Naive B cell (primary cell): Measurements from ENCODE around the gene ADIPOR2. TPM values are rescaled to one million over a fixed set of nuclear protein-coding genes. Genes with fewer than 3 reads are reported as not detected.
A peak's percentile ranks its signal among the peaks of the same experiment; 100 is the strongest.

Source experiments
- ATAC-seq, 2 donors: fragments of 150-1000 bp; cut with Tn5 transposase; 2 replicates each; pipeline ENCODE4 v1.10.0; 2021; ENCODE audit warnings: low read depth in 2 of 2, mild to moderate bottlenecking in 2 of 2, moderate library complexity in 2 of 2
- DNase-seq: peaks from one replicate; pipeline ENCODE4 v3.0.0; 2022
- H3K27ac Mint-ChIP-seq, 6 donors: one replicate each; pipeline ENCODE4 v1.8.0; 2020 to 2022; ENCODE audit warnings: mild to moderate bottlenecking in 6 of 6, mixed read lengths in 6 of 6, moderate library complexity in 5 of 6, inconsistent platforms in 2 of 6
- H3K27me3 Mint-ChIP-seq, 3 donors: one replicate each; pipeline ENCODE4 v1.8.0; 2021 to 2022; ENCODE audit warnings: mixed read lengths in 3 of 3, mild to moderate bottlenecking in 1 of 3
- H3K36me3 Mint-ChIP-seq, 2 donors: one replicate each; pipeline ENCODE4 v1.8.0; 2020 to 2022; ENCODE audit warnings: mixed read lengths in 2 of 2, inconsistent platforms in 1 of 2, mild to moderate bottlenecking in 1 of 2
- H3K4me1 Mint-ChIP-seq, 3 donors: one replicate each; pipeline ENCODE4 v1.8.0; 2020 to 2022; ENCODE audit warnings: mixed read lengths in 3 of 3, inconsistent platforms in 1 of 3, mild to moderate bottlenecking in 1 of 3, moderate library complexity in 1 of 3
- H3K4me3 Mint-ChIP-seq, 8 donors: one replicate each; pipeline ENCODE4 v1.8.0; 2020 to 2022; ENCODE audit warnings: mild to moderate bottlenecking in 8 of 8, mixed read lengths in 8 of 8, moderate library complexity in 8 of 8, inconsistent platforms in 2 of 8
- H3K9me3 Mint-ChIP-seq, 7 donors: one replicate each; pipeline ENCODE4 v1.8.0; 2020 to 2022; ENCODE audit warnings: mixed read lengths in 7 of 7, mild to moderate bottlenecking in 5 of 7, inconsistent platforms in 2 of 7, moderate library complexity in 1 of 7
- polyA plus RNA-seq, 6 donors: library from polyadenylated mRNA; unstranded; fragments of 300-500 nt; fragmentation: Illumina TruSeq; gene quantifications; one replicate each; pipeline ENCODE4 v1.2.3, GENCODE V29; 2021; ENCODE audit warnings: low read depth in 6 of 6

Gene ADIPOR2
- polyA plus RNA-seq, 6 donors from 2014 or later, result 2.4 to 4.2 (median 3.7) TPM

DNA sequence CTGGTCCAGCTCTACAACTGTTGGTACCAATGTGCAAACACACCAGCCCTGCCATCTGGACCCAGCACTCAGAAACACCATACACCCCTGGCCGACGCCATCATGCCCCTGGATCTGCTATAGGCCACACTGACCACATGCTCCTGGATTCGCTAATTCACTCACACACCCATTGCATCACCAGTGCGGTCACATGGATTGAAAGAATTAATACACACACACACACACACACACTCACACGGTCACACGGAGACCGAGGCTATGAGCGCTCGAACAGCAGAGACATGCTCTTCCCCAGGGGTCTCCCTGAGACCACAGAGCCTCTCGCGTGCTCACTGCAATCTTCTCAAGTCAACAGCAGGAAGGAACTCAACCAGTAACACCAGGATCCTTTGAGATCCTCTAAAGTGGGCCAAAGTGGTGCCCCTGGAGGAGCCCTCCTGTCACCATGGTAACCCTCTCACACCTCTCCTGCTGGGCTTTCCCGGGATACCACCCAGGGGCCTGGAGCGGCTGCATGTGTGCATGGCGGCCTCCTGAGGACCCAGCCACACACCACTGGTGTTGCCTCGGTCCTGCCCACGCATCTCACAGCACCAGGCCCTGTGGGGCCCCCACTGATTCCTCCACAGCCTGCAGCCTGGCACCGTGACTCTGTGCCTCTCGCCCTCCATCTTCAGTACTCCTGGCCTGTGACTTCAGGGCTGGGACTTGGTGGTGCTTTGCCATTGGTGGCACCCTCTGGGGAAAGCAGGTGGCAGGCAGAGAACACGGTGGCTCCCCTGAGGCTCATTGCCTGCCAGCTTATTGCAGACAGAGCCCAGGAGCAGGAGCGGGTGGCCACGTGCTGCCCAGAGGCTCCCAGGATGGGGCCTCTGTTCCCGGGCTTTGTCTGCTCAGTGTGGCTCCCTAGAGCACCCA lies 144.6 kb downstream of the ADIPOR2 start:
- H3K36me3 Mint-ChIP-seq, result no peaks in the 10 kb centered on the region
- ATAC-seq (no peak), DNase-seq (no peak)
- H3K4me3 Mint-ChIP-seq, result no peak overlapping the region
- H3K9me3 Mint-ChIP-seq, result no peaks in the 10 kb centered on the region
- H3K27ac Mint-ChIP-seq, result peak overlapping the region in 2 of 6 donors; percentile 37 to 82
- H3K27me3 Mint-ChIP-seq, result peaks cover 22 to 35% (median 33%) of the 10 kb centered on the region in 3 donors
- H3K4me1 Mint-ChIP-seq, result peaks cover 0 to 8% (median 0%) of the 10 kb centered on the region in 3 donors

DNA sequence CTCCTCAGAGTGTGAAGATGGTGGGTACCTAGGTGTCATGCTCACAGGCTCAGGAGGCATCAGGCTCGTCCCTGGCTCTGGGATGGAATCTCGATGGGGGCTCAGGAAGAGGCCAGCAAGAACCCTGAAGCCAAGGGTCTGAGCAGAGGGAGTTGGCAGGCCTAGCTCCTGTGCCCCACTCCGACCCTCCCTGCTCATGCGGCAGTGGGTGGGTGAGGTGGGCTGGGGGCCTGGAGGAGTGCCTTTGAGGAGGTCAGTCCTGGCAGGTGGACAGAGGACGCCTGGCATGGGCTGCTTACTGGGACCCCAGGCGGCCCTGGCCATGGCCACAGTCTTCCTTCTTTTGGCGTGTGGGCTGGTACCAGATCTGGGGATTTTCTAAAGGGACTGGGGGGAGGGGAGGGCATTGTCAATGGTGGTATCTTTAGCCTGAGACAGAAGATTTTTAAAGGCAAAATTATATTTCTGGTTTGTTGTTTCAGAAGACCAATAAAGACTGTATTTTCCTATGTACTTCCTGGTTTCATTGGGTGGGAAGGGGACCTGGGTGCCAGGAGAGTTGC lies 145.5 kb downstream of the ADIPOR2 start:
- ATAC-seq (no peak), DNase-seq (no peak)

DNA sequence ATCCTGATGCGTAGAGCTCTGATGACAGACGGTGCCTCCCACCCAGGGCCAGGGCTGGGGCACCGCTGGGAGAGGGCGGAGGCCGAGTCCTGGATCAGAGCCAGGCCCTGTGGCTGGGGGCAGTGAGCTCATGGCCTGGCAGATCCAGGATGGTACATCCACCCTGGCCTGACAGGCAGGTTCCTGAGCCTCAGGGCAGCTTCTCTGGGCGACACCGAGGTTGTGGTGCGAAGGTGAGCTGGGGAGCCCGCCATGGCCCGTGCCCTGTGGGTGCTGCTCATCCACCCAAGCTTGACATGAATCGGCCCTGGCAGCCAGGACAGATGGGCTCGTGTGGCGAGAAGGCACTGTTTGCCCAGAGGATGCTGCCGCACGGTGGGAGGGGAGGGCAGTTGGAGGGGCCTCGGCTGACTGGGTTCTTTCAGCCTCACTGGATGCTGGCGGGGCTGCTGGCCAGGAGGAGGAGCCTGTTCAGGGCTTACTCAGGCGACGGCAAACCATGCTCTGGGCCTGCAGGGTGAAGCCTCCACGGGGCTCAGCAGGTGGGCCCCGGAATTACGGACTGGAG lies 146.1 kb downstream of the ADIPOR2 start:
- Mint-ChIP-seq H3K4me3 (no peak overlapping the region), H3K9me3 (no peaks in the 10 kb centered on the region), H3K4me1 (peaks cover 2 to 21% (median 3%) of the 10 kb centered on the region in 3 donors), H3K27me3 (peaks cover 11 to 22% (median 20%) of the 10 kb centered on the region in 3 donors), H3K27ac (no peak overlapping the region), H3K36me3 (no peaks in the 10 kb centered on the region)
- ATAC-seq, result no peak
- no peak for DNase-seq

More for the DNA sequence above, 145.5 kb downstream of the ADIPOR2 start:
- H3K9me3 Mint-ChIP-seq, result no peaks in the 10 kb centered on the region
- peaks cover 0 to 15% (median 0%) of the 10 kb centered on the region in 3 donors for H3K4me1 Mint-ChIP-seq
- no peak overlapping the region for H3K4me3 Mint-ChIP-seq
- H3K36me3 Mint-ChIP-seq, result no peaks in the 10 kb centered on the region
- H3K27ac Mint-ChIP-seq, result no peak overlapping the region
- peaks cover 14 to 28% (median 25%) of the 10 kb centered on the region in 3 donors for H3K27me3 Mint-ChIP-seq

DNA sequence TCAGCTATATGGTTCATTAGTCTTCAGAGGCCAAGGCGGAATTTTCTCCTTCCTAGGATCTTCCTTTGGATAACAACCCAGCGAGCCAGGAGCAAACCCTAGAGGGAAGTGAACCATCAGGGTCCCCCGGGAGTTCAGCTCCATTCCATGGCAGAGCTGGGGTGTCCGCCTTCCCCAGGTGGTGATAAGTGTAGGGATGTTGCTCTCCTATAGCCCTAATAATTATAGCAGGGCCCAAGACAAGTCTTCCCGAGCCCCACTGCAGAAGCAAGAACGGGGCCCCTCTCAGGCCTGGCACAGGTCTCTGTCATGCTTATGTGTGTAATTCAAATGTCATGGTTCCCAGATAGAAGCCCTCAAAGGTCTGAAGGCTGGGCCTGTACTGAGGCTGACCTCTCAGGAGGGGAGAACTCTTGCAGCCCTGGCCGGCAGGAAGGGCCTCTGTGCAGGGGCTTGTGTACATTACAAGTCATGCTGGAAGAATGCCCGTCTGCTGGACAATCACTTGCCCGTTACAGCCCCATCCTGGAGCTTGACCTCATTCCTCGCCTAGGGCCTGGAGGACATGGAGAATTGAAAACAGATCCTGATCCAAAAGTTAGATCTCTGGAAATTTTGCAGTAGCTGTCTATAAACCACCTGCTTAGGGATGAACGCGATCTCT lies 146.8 kb downstream of the ADIPOR2 start:
- Mint-ChIP-seq H3K4me3 (no peak overlapping the region), H3K36me3 (no peaks in the 10 kb centered on the region), H3K9me3 (no peaks in the 10 kb centered on the region), H3K27me3 (peaks cover 5 to 17% (median 16%) of the 10 kb centered on the region in 3 donors), H3K27ac (no peak overlapping the region), H3K4me1 (peaks cover 6 to 26% (median 8%) of the 10 kb centered on the region in 3 donors)
- ATAC-seq (no peak), DNase-seq (no peak)

Other genes with a start within 250 kb of the ADIPOR2 start
- gene FBXL14, start 96.5 kb upstream of the ADIPOR2 start, polyA plus RNA-seq, result 10 to 100 TPM; 11.2 to 20.6 (median 14.6) TPM
- not detected for gene WNT5B, start 61.8 kb upstream of the ADIPOR2 start, polyA plus RNA-seq
- gene LRTM2, start 129.5 kb downstream of the ADIPOR2 start, polyA plus RNA-seq, result not detected
- gene CACNA2D4, start 227.6 kb downstream of the ADIPOR2 start, polyA plus RNA-seq, result 1 to 10 TPM in 5 of 6 donors, under 1 TPM in 1; 0.46 to 3.6 (median 2.7) TPM